H1 (cell line): Measurements from ENCODE around the gene MICOS13. TPM values are rescaled to one million over a fixed set of nuclear protein-coding genes. Genes with fewer than 3 reads are reported as not detected.

Experiments used
- CTCF ChIA-PET: fragments of 300-600 bp; sonication (Branson Sonifier 250); formaldehyde crosslinking; loops from one replicate; lab custom pipeline; 2021; ENCODE audit not compliant: partially characterized antibody; lab: Charles Lee
- POLR2A ChIA-PET: fragments of 300-600 bp; sonication (Branson Sonifier 250); formaldehyde crosslinking; loops from one replicate; lab custom pipeline; 2021; ENCODE audit warnings: inconsistent platforms; ENCODE audit not compliant: partially characterized antibody; lab: Charles Lee
- DNase-seq, 2 experiments: peaks; one replicate each; pipeline versions ENCODE4 v3.0.0 to v3.0.0-alpha.2; 2010 to 2022; ENCODE audit warnings: low spot score in 2 of 2, low read depth in 1 of 2, mixed read lengths in 1 of 2
- FAIRE-seq: peaks from 2 replicates; lab custom pipeline; 2011; peaks lifted over from hg19 to GRCh38; lab: Jason Lieb, UNC
- H2AFZ ChIP-seq: 2 replicates; pipeline ENCODE4 v1.8.1; 2012; ENCODE audit warnings: low read length, inconsistent platforms
- H2AK5ac ChIP-seq: 2 replicates; pipeline ENCODE4 v1.6.1; 2013; ENCODE audit warnings: low read depth, low read length
- H2BK120ac ChIP-seq: replicated peaks from 2 replicates; pipeline ENCODE3; 2013; ENCODE audit warnings: low read depth, low read length, inconsistent platforms
- H2BK12ac ChIP-seq: 2 replicates; pipeline ENCODE4 v1.6.1; 2013; ENCODE audit warnings: low read depth, low read length
- H2BK15ac ChIP-seq: 2 replicates; pipeline ENCODE4 v1.6.1; 2013; ENCODE audit warnings: low read length
- H2BK20ac ChIP-seq: 2 replicates; pipeline ENCODE4 v1.6.1; 2013; ENCODE audit warnings: low read length
- H2BK5ac ChIP-seq: 2 replicates; pipeline ENCODE4 v1.6.1; 2013; ENCODE audit warnings: low read depth, low read length
- H3K14ac ChIP-seq: 2 replicates; pipeline ENCODE4 v1.6.1; 2013; ENCODE audit warnings: inconsistent platforms; ENCODE audit not compliant: insufficient read length
- H3K18ac ChIP-seq: 2 replicates; pipeline ENCODE4 v1.6.1; 2013; ENCODE audit warnings: low read length; ENCODE audit errors: extremely low read depth
- H3K23ac ChIP-seq: 2 replicates; pipeline ENCODE4 v1.6.1; 2013; ENCODE audit warnings: inconsistent platforms; ENCODE audit not compliant: insufficient read length
- H3K23me2 ChIP-seq: 2 replicates; pipeline ENCODE4 v1.6.1; 2013; ENCODE audit warnings: low read depth, low read length
- H3K27ac ChIP-seq: 2 replicates; pipeline ENCODE4 v1.6.1; 2011; ENCODE audit warnings: low read depth, low read length, inconsistent platforms
- H3K27me3 ChIP-seq, 4 experiments: replicated peaks in 1 of 4; 1 replicate in 1 of 4; 2 replicates in 3 of 4; pipeline versions ENCODE4 v1.6.1 to v1.8.1; 2011 to 2013; ENCODE audit warnings: low read length in 3 of 4, mild to moderate bottlenecking in 3 of 4, inconsistent platforms in 2 of 4, mixed read lengths in 2 of 4, moderate library complexity in 1 of 4; ENCODE audit not compliant: control insufficient read depth in 3 of 4, insufficient read depth in 3 of 4; ENCODE audit errors: extremely low read depth in 1 of 4
- H3K36me3 ChIP-seq, 4 experiments: 2 replicates each; pipeline versions ENCODE4 v1.6.1 to v1.8.1; 2011 to 2013; ENCODE audit warnings: mild to moderate bottlenecking in 4 of 4, low read length in 3 of 4, moderate library complexity in 2 of 4, control low read depth in 1 of 4, inconsistent platforms in 1 of 4; ENCODE audit not compliant: insufficient read depth in 4 of 4, control insufficient read depth in 2 of 4
- H3K4ac ChIP-seq: replicated peaks from 2 replicates; pipeline ENCODE3; 2013; ENCODE audit warnings: low read length, low read depth, mixed read lengths, inconsistent platforms; ENCODE audit not compliant: insufficient read length
- H3K4me1 ChIP-seq, 4 experiments: replicated peaks in 1 of 4; 1 replicate in 1 of 4; 2 replicates in 3 of 4; pipeline versions ENCODE4 v1.6.1 to v1.8.1; 2011 to 2013; ENCODE audit warnings: low read length in 3 of 4, inconsistent platforms in 2 of 4, mixed read lengths in 1 of 4; ENCODE audit not compliant: insufficient read depth in 4 of 4, control insufficient read depth in 3 of 4
- H3K4me2 ChIP-seq, 2 experiments: 2 replicates each; pipeline versions ENCODE4 v1.6.1 to v1.8.1; 2011 to 2013; ENCODE audit warnings: low read depth in 2 of 2, low read length in 2 of 2, control low read depth in 1 of 2, inconsistent platforms in 1 of 2, mild to moderate bottlenecking in 1 of 2; ENCODE audit not compliant: insufficient read depth in 1 of 2
- H3K4me3 ChIP-seq, 4 experiments: fragments of 200-600, 300-600 bp in 1 of 4; sonication (generic), shearing (Covaris generic), sonication (Bioruptor Twin) in 1 of 4; 2 replicates each; pipeline versions ENCODE4 v1.5.1 to v1.8.1; 2011 to 2016; ENCODE audit warnings: low read length in 4 of 4, low read depth in 3 of 4, control low read depth in 2 of 4, inconsistent platforms in 2 of 4, mild to moderate bottlenecking in 2 of 4, mixed read lengths in 1 of 4, moderate library complexity in 1 of 4; ENCODE audit not compliant: insufficient read depth in 2 of 4; ENCODE audit errors: extremely low read depth in 1 of 4
- H3K56ac ChIP-seq: replicated peaks from 2 replicates; pipeline ENCODE3; 2013; ENCODE audit warnings: low read depth, mild to moderate bottlenecking, mixed read lengths, low read length, inconsistent platforms; ENCODE audit not compliant: insufficient read length
- H3K79me1 ChIP-seq: 2 replicates; pipeline ENCODE4 v1.6.1; 2013; ENCODE audit warnings: low read depth, low read length, control low read depth
- H3K79me2 ChIP-seq, 2 experiments: 2 replicates each; pipeline versions ENCODE4 v1.6.1 to v1.8.1; 2012 to 2013; ENCODE audit warnings: low read length in 2 of 2, mild to moderate bottlenecking in 2 of 2, inconsistent platforms in 1 of 2; ENCODE audit not compliant: insufficient read depth in 2 of 2, control insufficient read depth in 1 of 2
- H3K9ac ChIP-seq, 4 experiments: replicated peaks in 1 of 4; 1 replicate in 1 of 4; 2 replicates in 3 of 4; pipeline versions ENCODE4 v1.6.1 to v1.8.1; 2011 to 2013; ENCODE audit warnings: low read depth in 3 of 4, low read length in 3 of 4, control low read depth in 2 of 4, mild to moderate bottlenecking in 2 of 4, moderate library complexity in 2 of 4, inconsistent platforms in 1 of 4; ENCODE audit errors: extremely low read depth in 1 of 4
- H3K9me3 ChIP-seq, 2 experiments: 2 replicates each; pipeline versions ENCODE4 v1.6.1 to v1.8.1; 2012 to 2013; ENCODE audit warnings: mild to moderate bottlenecking in 2 of 2, moderate library complexity in 2 of 2, control low read depth in 1 of 2, inconsistent platforms in 1 of 2, low read depth in 1 of 2, low read length in 1 of 2, mixed read lengths in 1 of 2; ENCODE audit not compliant: insufficient read depth in 2 of 2
- H4K20me1 ChIP-seq, 2 experiments: replicated peaks in 1 of 2; 2 replicates each; pipeline versions ENCODE3 to v1.8.1; 2011 to 2013; ENCODE audit warnings: inconsistent platforms in 2 of 2, low read length in 2 of 2, mild to moderate bottlenecking in 1 of 2; ENCODE audit not compliant: insufficient read depth in 2 of 2, control insufficient read depth in 1 of 2
- H4K5ac ChIP-seq: 2 replicates; pipeline ENCODE4 v1.6.1; 2013; ENCODE audit warnings: low read length, low read depth, mixed read lengths, inconsistent platforms; ENCODE audit not compliant: insufficient read length
- H4K8ac ChIP-seq: 2 replicates; pipeline ENCODE4 v1.8.0; 2013; ENCODE audit warnings: mild to moderate bottlenecking, moderate library complexity, low read length, inconsistent platforms; ENCODE audit not compliant: insufficient read depth; ENCODE audit errors: extremely low read depth
- H4K91ac ChIP-seq: replicated peaks from 2 replicates; pipeline ENCODE3; 2013; ENCODE audit warnings: low read length, mixed read lengths, inconsistent platforms; ENCODE audit not compliant: insufficient read length
- BCL11A ChIP-seq, 2 experiments: IDR thresholded peaks; one replicate each; pipeline ENCODE4 v1.6.1; 2011; ENCODE audit warnings: low read depth in 2 of 2, low read length in 2 of 2, mild to moderate bottlenecking in 2 of 2
- EZH2 ChIP-seq: fragments of 200-600 bp; sonication (generic); IDR thresholded peaks from 2 replicates; pipeline ENCODE4 v1.7.1; 2012; ENCODE audit warnings: low read depth, mild to moderate bottlenecking, moderate library complexity, low read length, inconsistent platforms; ENCODE audit not compliant: severe bottlenecking
- KDM1A ChIP-seq: fragments of 200-600, 300-600 bp; sonication (generic); IDR thresholded peaks from 2 replicates; pipeline ENCODE4 v1.7.1; 2016; ENCODE audit warnings: mild to moderate bottlenecking, low read length, borderline replicate concordance
- KDM5A ChIP-seq: fragments of 200-600 bp; IDR thresholded peaks from 2 replicates; pipeline ENCODE4 v1.7.1; 2012; ENCODE audit warnings: mild to moderate bottlenecking, low read length, inconsistent platforms, mixed read lengths
- NANOG ChIP-seq: IDR thresholded peaks from 2 replicates; pipeline ENCODE4 v1.6.1; 2011; ENCODE audit warnings: low read length, low read depth, mild to moderate bottlenecking, inconsistent platforms; ENCODE audit not compliant: insufficient read depth, poor library complexity, severe bottlenecking
- SIRT6 ChIP-seq: IDR thresholded peaks from one replicate; pipeline ENCODE4 v1.7.1; 2012; ENCODE audit warnings: low read length, inconsistent platforms
- SP1 ChIP-seq: IDR thresholded peaks from 2 replicates; pipeline ENCODE4 v1.6.1; 2011; ENCODE audit warnings: low read depth, low read length
- SP2 ChIP-seq: IDR thresholded peaks from 2 replicates; pipeline ENCODE4 v1.6.1; 2012; ENCODE audit warnings: mild to moderate bottlenecking, low read length, inconsistent platforms
- SUZ12 ChIP-seq: fragments of 200-600 bp; sonication (generic); IDR thresholded peaks from 2 replicates; pipeline ENCODE4 v1.6.1; 2012; ENCODE audit warnings: mild to moderate bottlenecking, inconsistent platforms, low read length, moderate library complexity, mixed read lengths
- WGBS, 2 experiments: shearing (Covaris generic) in 1 of 2; methylation state at CpG; one replicate each; pipeline versions ENCODE4 v1.1.6 to v1.1.7; 2013 to 2015; ENCODE audit warnings: low lambda C conversion rate in 2 of 2, mixed read lengths in 2 of 2, inconsistent platforms in 1 of 2, low coverage in 1 of 2, missing lambda C conversion rate in 1 of 2; ENCODE audit not compliant: insufficient replicate concordance in 2 of 2, insufficient coverage in 1 of 2, insufficient read length in 1 of 2; ENCODE audit errors: extremely low coverage in 1 of 2, missing lambda C conversion rate in 1 of 2; 5-methylcytosine and 5-hydroxymethylcytosine counted together
- polyA plus RNA-seq, 7 experiments: library from polyadenylated mRNA; depleted of rRNA in 3 of 7; stranded (reverse) in 5 of 7; unstranded in 2 of 7; fragments of >200 nt in 5 of 7; fragments of 200-250 nt in 2 of 7; gene quantifications; 1 replicate in 5 of 7; 2 replicates in 1 of 7; 4 replicates in 1 of 7; pipeline versions ENCODE4 v1.2.1 to v1.2.3, GENCODE V29; 2011 to 2013; ENCODE audit warnings: missing spikeins in 2 of 7, mixed read lengths in 2 of 7
- total RNA-seq: library from RNA; stranded (reverse); fragmentation: NEBNext Ultra II Directional; extraction: Animal tissue kit (Norgen Biotek cat#: 25700); gene quantifications from 2 replicates; pipeline ENCODE4 v1.2.1, GENCODE V29; 2021
- TF ChIP-seq, protein P1 (sequence below): IDR thresholded peaks from 2 replicates; pipeline ENCODE4 v1.6.1; 2011; ENCODE audit warnings: low read depth, mild to moderate bottlenecking, low read length; ENCODE audit not compliant: insufficient read depth
- TF ChIP-seq, protein P2 (sequence below): IDR thresholded peaks from 2 replicates; pipeline ENCODE4 v1.6.1; 2011; ENCODE audit warnings: low read length, improper control_type of control experiment

MICOS13 gene
- total and polyA plus RNA-seq, 2 of the 8 experiments (the other 6 are each of a cell fraction or from before 2014, with no cell fraction given) = 17.3 to 36.1 TPM

DNA sequence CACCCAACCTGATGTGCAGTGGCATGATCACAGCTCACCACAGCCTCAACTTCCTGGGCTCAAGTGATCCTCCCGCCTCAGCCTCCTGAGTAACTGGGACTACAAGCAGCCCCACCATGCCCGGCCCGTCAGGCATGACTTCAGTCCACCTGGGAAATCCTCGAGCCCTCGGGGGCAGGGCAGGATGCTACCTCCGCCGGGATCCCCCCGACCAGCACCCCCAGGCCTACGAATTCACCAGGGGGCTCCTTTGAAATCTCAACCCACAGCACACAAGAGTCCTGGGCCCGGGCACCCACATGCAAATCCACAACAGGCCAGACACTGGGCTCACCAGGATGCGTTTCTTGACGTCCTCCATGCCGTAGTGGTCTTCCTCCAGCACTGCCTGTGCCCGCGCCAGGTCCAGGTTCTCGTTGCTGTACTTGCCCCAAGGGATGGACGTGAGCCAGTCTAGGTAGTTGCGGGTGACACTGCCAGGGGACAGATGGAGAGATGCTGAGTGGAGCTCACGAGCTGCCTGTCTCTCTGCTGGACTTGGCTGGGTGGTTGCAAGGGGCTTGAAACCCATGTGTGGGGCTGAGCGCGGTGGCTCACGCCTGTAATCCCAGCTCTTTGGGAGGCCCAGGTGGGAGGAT is 20.3 kb upstream of the MICOS13 start:
- Histone ChIP-seq H3K9ac (no peak overlapping the region), H2BK5ac (no peak overlapping the region), H3K18ac (no peak overlapping the region), H3K79me1 (no peaks in the 10 kb centered on the region; the same call in 1 of the 2 replicates), H2BK20ac (no peak overlapping the region), H4K5ac (no peak overlapping the region), H2BK15ac (no peak overlapping the region), H4K8ac (no peak overlapping the region), H3K79me2 (no peaks in the 10 kb centered on the region), H2BK12ac (no peak overlapping the region), H3K36me3 (peaks cover 37 to 77% (median 63%) of the 10 kb centered on the region in 4 experiments), H3K4ac (no peak overlapping the region), H2AFZ (no peak overlapping the region), H3K14ac (no peak overlapping the region), H2AK5ac (no peak overlapping the region), H3K4me1 (no peaks in the 10 kb centered on the region), H3K27me3 (no peaks in the 10 kb centered on the region), H4K91ac (no peak overlapping the region), H4K20me1 (peaks cover 11 to 13% of the 10 kb centered on the region in 2 experiments), H3K56ac (no peak overlapping the region), H3K9me3 (peaks cover 0 to 9% of the 10 kb centered on the region in 2 experiments; a peak in 1 of 4 replicates), H2BK120ac (no peak overlapping the region), H3K23me2 (no peaks in the 10 kb centered on the region; the same call in 1 of the 2 replicates), H3K4me3 (no peak overlapping the region), H3K23ac (no peak overlapping the region), H3K4me2 (no peak overlapping the region), H3K27ac (no peak overlapping the region)
- FAIRE-seq = no peak
- ChIA-PET CTCF (interaction anchor here (0.6 to 1.8 kb wide), 2 partner anchors 13 to 15 kb away, joined by 3 to 4 read pairs; no protein-coding TSS in a partner anchor), POLR2A (interaction anchor here (4.5 to 15.6 kb wide), 2 partner anchors 10 to 12 kb away, joined by 60 to 620 read pairs; partner anchors contain the start of genes CATSPERD, LONP1 and RPL36)
- 94% methylated on average over 16 of the region's 22 CpGs; no CpG with 5 or more reads in 1 of the 2 experiments for WGBS, 2 experiments
- DNase-seq = no peak
- TF ChIP-seq SUZ12 (no peak), BCL11A (IDR thresholded peaks at IDR 0.05; ENCODE audit: low read depth in 2 of 2, low read length in 2 of 2) (no peak), NANOG (no peak), SIRT6 (no peak), SP1 (no peak), KDM5A (no peak), KDM1A (no peak), EZH2 (no peak), SP2 (no peak)
- TF ChIP-seq, protein P1, sequence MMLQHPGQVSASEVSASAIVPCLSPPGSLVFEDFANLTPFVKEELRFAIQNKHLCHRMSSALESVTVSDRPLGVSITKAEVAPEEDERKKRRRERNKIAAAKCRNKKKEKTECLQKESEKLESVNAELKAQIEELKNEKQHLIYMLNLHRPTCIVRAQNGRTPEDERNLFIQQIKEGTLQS = no peak
- TF ChIP-seq, protein P2, sequence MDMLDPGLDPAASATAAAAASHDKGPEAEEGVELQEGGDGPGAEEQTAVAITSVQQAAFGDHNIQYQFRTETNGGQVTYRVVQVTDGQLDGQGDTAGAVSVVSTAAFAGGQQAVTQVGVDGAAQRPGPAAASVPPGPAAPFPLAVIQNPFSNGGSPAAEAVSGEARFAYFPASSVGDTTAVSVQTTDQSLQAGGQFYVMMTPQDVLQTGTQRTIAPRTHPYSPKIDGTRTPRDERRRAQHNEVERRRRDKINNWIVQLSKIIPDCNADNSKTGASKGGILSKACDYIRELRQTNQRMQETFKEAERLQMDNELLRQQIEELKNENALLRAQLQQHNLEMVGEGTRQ = no peak
